HEK293 (cell line): Measurements from ENCODE around the gene DPY30.

Experiments
- ATF2 ChIP-seq: fragments of 450-650 bp; formaldehyde crosslinking; IDR thresholded peaks from 2 replicates; pipeline ENCODE4 v1.5.1; 2016; ENCODE audit warnings: missing biosample characterization, missing genetic modification characterization, low read depth
- KLF10 ChIP-seq: fragments of 450-650 bp; IDR thresholded peaks from 2 replicates; pipeline ENCODE4 v1.5.1; 2018; ENCODE audit warnings: missing biosample characterization, mild to moderate bottlenecking, missing genetic modification characterization
- TRIM28 ChIP-seq: IDR thresholded peaks from 2 replicates; pipeline ENCODE4 v1.6.1; 2011; ENCODE audit warnings: low read length, control low read depth, borderline replicate concordance
- WT1 ChIP-seq: fragments of 450-650 bp; formaldehyde crosslinking; IDR thresholded peaks from 2 replicates; pipeline ENCODE4 v1.5.1; 2016; ENCODE audit warnings: missing biosample characterization, missing genetic modification characterization
- ZBTB1 ChIP-seq: fragments of 450-650 bp; formaldehyde crosslinking; IDR thresholded peaks from 2 replicates; pipeline ENCODE4 v1.5.1; 2016; ENCODE audit warnings: missing biosample characterization, missing genetic modification characterization
- ZNF112 ChIP-seq: fragments of 450-650 bp; formaldehyde crosslinking; IDR thresholded peaks from 2 replicates; pipeline ENCODE4 v1.5.0; 2017; ENCODE audit warnings: missing biosample characterization, missing genetic modification characterization
- ZNF114 ChIP-seq: fragments of 450-650 bp; formaldehyde crosslinking; IDR thresholded peaks from 2 replicates; pipeline ENCODE4 v1.5.0; 2017; ENCODE audit warnings: missing biosample characterization, missing genetic modification characterization
- ZNF132 ChIP-seq: fragments of 450-650 bp; formaldehyde crosslinking; IDR thresholded peaks from 2 replicates; pipeline ENCODE4 v1.5.1; 2017; ENCODE audit warnings: missing biosample characterization, missing genetic modification characterization, borderline replicate concordance
- ZNF174 ChIP-seq: fragments of 450-650 bp; formaldehyde crosslinking; IDR thresholded peaks from 2 replicates; pipeline ENCODE4 v1.5.0; 2017; ENCODE audit warnings: missing biosample characterization, mild to moderate bottlenecking, missing genetic modification characterization
- ZNF19 ChIP-seq: fragments of 450-650 bp; formaldehyde crosslinking; IDR thresholded peaks from 2 replicates; pipeline ENCODE4; 2016; ENCODE audit warnings: missing biosample characterization, missing genetic modification characterization, low read depth
- ZNF24 ChIP-seq: fragments of 450-650 bp; formaldehyde crosslinking; IDR thresholded peaks from 2 replicates; pipeline ENCODE4 v1.5.1; 2016; ENCODE audit warnings: missing biosample characterization, missing genetic modification characterization
- ZNF280C ChIP-seq: fragments of 450-650 bp; formaldehyde crosslinking; IDR thresholded peaks from 2 replicates; pipeline ENCODE4 v1.5.1; 2016; ENCODE audit warnings: missing biosample characterization, missing genetic modification characterization
- ZNF302 ChIP-seq: fragments of 450-650 bp; formaldehyde crosslinking; IDR thresholded peaks from 2 replicates; pipeline ENCODE4 v1.5.1; 2016; ENCODE audit warnings: missing biosample characterization, missing genetic modification characterization, low read depth
- ZNF366 ChIP-seq: fragments of 450-650 bp; formaldehyde crosslinking; conservative IDR thresholded peaks from 2 replicates; pipeline ENCODE4 v1.5.1; 2016; ENCODE audit warnings: missing biosample characterization, missing genetic modification characterization
- ZNF394 ChIP-seq: fragments of 450-650 bp; formaldehyde crosslinking; IDR thresholded peaks from 2 replicates; pipeline ENCODE4 v1.5.1; 2016; ENCODE audit warnings: missing biosample characterization, missing genetic modification characterization, mild to moderate bottlenecking, moderate library complexity, borderline replicate concordance
- ZNF416 ChIP-seq: fragments of 450-650 bp; formaldehyde crosslinking; IDR thresholded peaks from 2 replicates; pipeline ENCODE4 v1.5.1; 2016; ENCODE audit warnings: missing biosample characterization, missing genetic modification characterization
- ZNF518A ChIP-seq: fragments of 450-650 bp; formaldehyde crosslinking; conservative IDR thresholded peaks from 2 replicates; pipeline ENCODE4 v1.5.1; 2016; ENCODE audit warnings: low read depth, missing biosample characterization, missing genetic modification characterization
- ZNF623 ChIP-seq: fragments of 450-650 bp; formaldehyde crosslinking; IDR thresholded peaks from 2 replicates; pipeline ENCODE4 v1.5.1; 2016; ENCODE audit warnings: missing biosample characterization, missing genetic modification characterization
- ZNF658 ChIP-seq: fragments of 450-650 bp; formaldehyde crosslinking; IDR thresholded peaks from 2 replicates; pipeline ENCODE4; 2016; ENCODE audit warnings: missing biosample characterization, missing genetic modification characterization
- ZNF692 ChIP-seq: fragments of 450-650 bp; formaldehyde crosslinking; IDR thresholded peaks from 2 replicates; pipeline ENCODE4 v1.5.1; 2016; ENCODE audit warnings: missing biosample characterization, missing genetic modification characterization
- ZNF704 ChIP-seq: fragments of 450-650 bp; formaldehyde crosslinking; IDR thresholded peaks from 2 replicates; pipeline ENCODE4 v1.5.1; 2016; ENCODE audit warnings: missing biosample characterization, missing genetic modification characterization
- ZNF785 ChIP-seq: fragments of 450-650 bp; formaldehyde crosslinking; IDR thresholded peaks from 2 replicates; pipeline ENCODE4 v1.5.1; 2016; ENCODE audit warnings: missing biosample characterization, missing genetic modification characterization
- ZNF837 ChIP-seq: fragments of 450-650 bp; formaldehyde crosslinking; IDR thresholded peaks from 2 replicates; pipeline ENCODE4 v1.5.1; 2016; ENCODE audit warnings: missing biosample characterization, missing genetic modification characterization
- TF ChIP-seq, protein P1 (sequence below): fragments of 450-650 bp; formaldehyde crosslinking; IDR thresholded peaks from 2 replicates; pipeline ENCODE4 v1.5.0; 2017; ENCODE audit warnings: missing biosample characterization, missing genetic modification characterization, borderline replicate concordance

The DPY30 gene

GRCh38 chr2:32063310-32064020, 23.9 kb upstream of the DPY30 start, which contains the start of gene SPAST (continued):
- no peak for TF ChIP-seq ZNF704 (tag by site-specific recombination)
- no peak for TF ChIP-seq TRIM28
- no peak for TF ChIP-seq ZNF394
- no peak for TF ChIP-seq ZNF132 (tag by site-specific recombination)
- no peak for TF ChIP-seq ZNF416
- no peak for TF ChIP-seq ZNF114
- TF ChIP-seq, protein P1, sequence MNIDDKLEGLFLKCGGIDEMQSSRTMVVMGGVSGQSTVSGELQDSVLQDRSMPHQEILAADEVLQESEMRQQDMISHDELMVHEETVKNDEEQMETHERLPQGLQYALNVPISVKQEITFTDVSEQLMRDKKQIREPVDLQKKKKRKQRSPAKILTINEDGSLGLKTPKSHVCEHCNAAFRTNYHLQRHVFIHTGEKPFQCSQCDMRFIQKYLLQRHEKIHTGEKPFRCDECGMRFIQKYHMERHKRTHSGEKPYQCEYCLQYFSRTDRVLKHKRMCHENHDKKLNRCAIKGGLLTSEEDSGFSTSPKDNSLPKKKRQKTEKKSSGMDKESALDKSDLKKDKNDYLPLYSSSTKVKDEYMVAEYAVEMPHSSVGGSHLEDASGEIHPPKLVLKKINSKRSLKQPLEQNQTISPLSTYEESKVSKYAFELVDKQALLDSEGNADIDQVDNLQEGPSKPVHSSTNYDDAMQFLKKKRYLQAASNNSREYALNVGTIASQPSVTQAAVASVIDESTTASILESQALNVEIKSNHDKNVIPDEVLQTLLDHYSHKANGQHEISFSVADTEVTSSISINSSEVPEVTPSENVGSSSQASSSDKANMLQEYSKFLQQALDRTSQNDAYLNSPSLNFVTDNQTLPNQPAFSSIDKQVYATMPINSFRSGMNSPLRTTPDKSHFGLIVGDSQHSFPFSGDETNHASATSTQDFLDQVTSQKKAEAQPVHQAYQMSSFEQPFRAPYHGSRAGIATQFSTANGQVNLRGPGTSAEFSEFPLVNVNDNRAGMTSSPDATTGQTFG, result no peak
- no peak for TF ChIP-seq WT1
- no peak; the same call in 1 of the 2 replicates for TF ChIP-seq ZNF24 (tag by site-specific recombination)
- TF ChIP-seq ZNF302 (tag by site-specific recombination), result no peak
- TF ChIP-seq ZNF366 (tag by site-specific recombination), result peak; percentile 86
- no peak for TF ChIP-seq ZNF837 (tag by site-specific recombination)
- TF ChIP-seq ATF2, result no peak
- no peak for TF ChIP-seq ZNF174
- no peak for TF ChIP-seq ZNF518A
- no peak for TF ChIP-seq ZNF785 (tag by site-specific recombination)
- no peak for TF ChIP-seq ZNF623 (tag by site-specific recombination)
- no peak for TF ChIP-seq ZBTB1 (tag by site-specific recombination)
- TF ChIP-seq ZNF112 (tag by site-specific recombination), result no peak
- no peak for TF ChIP-seq ZNF19 (tag by site-specific recombination)
- TF ChIP-seq KLF10 (tag by site-specific recombination), result peak; percentile 33; the same call in 1 of the 2 replicates
- TF ChIP-seq ZNF658 (tag by site-specific recombination), result no peak
- TF ChIP-seq ZNF692 (tag by site-specific recombination), result no peak
- no peak for TF ChIP-seq ZNF280C (tag by site-specific recombination)
